ENCODE data around the gene NCK1.

- no peak for TF ChIP-seq POLR2A (IDR thresholded peaks at IDR 0.05; ENCODE audit: low read length)
- no peak for TF ChIP-seq GATA1 (IDR thresholded peaks at IDR 0.05; ENCODE audit: low read depth, low read length)
These were observed 37.7 kb downstream of the NCK1 start for GRCh38 chr3:136899622-136900158.

Measured in erythroblast (primary cell).